Aorta (tissue), 5 donors: ENCODE measurements around the gene MIDN. TPM values are rescaled to one million over a fixed set of nuclear protein-coding genes. Genes with fewer than 3 reads are reported as not detected.
A peak's percentile ranks its signal among the peaks of the same experiment; 100 is the strongest.

Experiments used
- ATAC-seq: fragments of 200-7000 bp; cut with Tn5 transposase; one replicate; pipeline ENCODE4 v1.9.1; 2022; ENCODE audit warnings: moderate library complexity; ENCODE audit not compliant: low FRiP score
- DNase-seq, 2 donors: peaks; one replicate each; pipeline ENCODE4 v3.0.0-alpha.2; 2020
- H3K27ac ChIP-seq, 2 donors: one replicate each; pipeline ENCODE4 v1.5.1; 2013; ENCODE audit warnings: low read length in 2 of 2, mild to moderate bottlenecking in 2 of 2, moderate library complexity in 2 of 2, control low read depth in 1 of 2, inconsistent platforms in 1 of 2, low read depth in 1 of 2
- H3K27me3 ChIP-seq, 2 donors: one replicate each; pipeline ENCODE4 v1.6.1; 2013; ENCODE audit warnings: control low read depth in 1 of 2, low read length in 1 of 2, mild to moderate bottlenecking in 1 of 2, moderate library complexity in 1 of 2; ENCODE audit not compliant: insufficient read depth in 2 of 2, control insufficient read depth in 1 of 2
- H3K36me3 ChIP-seq, 2 donors: one replicate each; pipeline ENCODE4 v1.6.1; 2013; ENCODE audit warnings: control low read depth in 1 of 2, low read length in 1 of 2, mild to moderate bottlenecking in 1 of 2; ENCODE audit not compliant: insufficient read depth in 2 of 2, control insufficient read depth in 1 of 2
- H3K4me1 ChIP-seq, 2 donors: one replicate each; pipeline ENCODE4 v1.6.1; 2013; ENCODE audit warnings: low read length in 2 of 2, control low read depth in 1 of 2, mild to moderate bottlenecking in 1 of 2, moderate library complexity in 1 of 2; ENCODE audit not compliant: insufficient read depth in 2 of 2, control insufficient read depth in 1 of 2
- H3K4me3 ChIP-seq, 2 donors: one replicate each; pipeline ENCODE4 v1.5.1; 2013; ENCODE audit warnings: low read length in 2 of 2, control low read depth in 1 of 2, mild to moderate bottlenecking in 1 of 2
- H3K9me3 ChIP-seq: one replicate; pipeline ENCODE4 v1.6.1; 2013; ENCODE audit warnings: mild to moderate bottlenecking, low read length; ENCODE audit not compliant: control insufficient read depth
- WGBS, 2 donors: extraction: QIAGEN DNeasy Blood & Tissue Kit; methylation state at CpG; one replicate each; pipeline ENCODE4 v1.1.7; 2013; 5-methylcytosine and 5-hydroxymethylcytosine counted together
- intact Hi-C, 2 donors: fragments of 100-400 bp; cut with DNase I; formaldehyde crosslinking; loops; one replicate each; pipeline versions ENCODE4 v1.14.2 to v1.15.0; 2022
- polyA plus RNA-seq, 2 donors: library from polyadenylated mRNA; stranded (reverse); fragments of 200-250 nt; gene quantifications; one replicate each; pipeline ENCODE4 v1.2.3, GENCODE V29; 2013
- total RNA-seq, 2 donors: library from RNA; stranded (reverse); fragmentation: NEBNext Ultra II Directional; extraction: Animal tissue kit (Norgen Biotek cat#: 25700); gene quantifications; one replicate each; pipeline ENCODE4 v1.2.1, GENCODE V29; 2021
- donor health status: healthy with polysubstance abuse.
- donor health status: Bipolar disorder and iron deficiency.
- donor health status: DM: no; HTN: no; CAD: no.
- donor health status: DM: no; HTN: no; CAD: no.
- donor health status: DM: yes; HTN: yes; CAD: no.

Gene MIDN
- total and polyA plus RNA-seq, 4 donors, result 11.8 to 121 (median 69.7) TPM

GRCh38 chr19:1269065-1269477 lies 20.7 kb downstream of the MIDN start, which contains the start of gene CIRBP:
Gene CIRBP, plus strand, starts transcription at chr19:1269332. Its CDS starts 1,602 bp downstream, at chr19:1270934.
- intact Hi-C loops, result loop anchor here in 1 of 2 donors (1.0 kb wide), 1 partner anchor 20 kb away; no protein-coding TSS in a partner anchor
- no peaks in the 10 kb centered on the region for H3K27me3 ChIP-seq
- H3K27ac ChIP-seq, result peak within 1 kb of the TSS; percentile 77 to 93
- ATAC-seq, result peak; percentile 88
- H3K4me3 ChIP-seq, result peak within 1 kb of the TSS; percentile 54 to 91
- 0% methylated on average over 28 to 50 of the region's 50 CpGs for WGBS, 2 donors
- DNase-seq, result peak; percentile 100
- H3K9me3 ChIP-seq, result no peaks in the 10 kb centered on the region
- H3K4me1 ChIP-seq, result no peaks in the 10 kb centered on the region
- H3K36me3 ChIP-seq, result peaks cover 0 to 4% of the 10 kb centered on the region in 2 donors

- Histone ChIP-seq H3K4me1 (no peaks in the 10 kb centered on the region), H3K9me3 (no peaks in the 10 kb centered on the region), H3K36me3 (peaks cover 0 to 7% of the 10 kb centered on the region in 2 donors), H3K4me3 (peak overlapping the region; percentile 54 to 91), H3K27me3 (no peaks in the 10 kb centered on the region), H3K27ac (peak overlapping the region; percentile 77 to 93)
- peak; percentile 59 for ATAC-seq
- intact Hi-C loops, result loop anchor here in 1 of 2 donors (1.0 to 10.0 kb wide), 2 partner anchors 20 to 235 kb away; no protein-coding TSS in a partner anchor
- 1% methylated on average over 54 to 64 of the region's 64 CpGs for WGBS, 2 donors
- DNase-seq, result peak; percentile 94 to 95
Observed at GRCh38 chr19:1269478-1270212, 21.3 kb downstream of the MIDN start.

GRCh38 chr19:1270213-1270853 lies 21.9 kb downstream of the MIDN start:
- Histone ChIP-seq H3K36me3 (peaks cover 0 to 7% of the 10 kb centered on the region in 2 donors), H3K27ac (peak overlapping the region; percentile 63 to 93), H3K4me1 (no peaks in the 10 kb centered on the region), H3K4me3 (peak overlapping the region; percentile 32 to 54), H3K9me3 (no peaks in the 10 kb centered on the region), H3K27me3 (no peaks in the 10 kb centered on the region)
- no peak for DNase-seq
- ATAC-seq, result no peak
- intact Hi-C loops, result loop anchor here in 1 of 2 donors (10.0 kb wide), 1 partner anchor 234 kb away; no protein-coding TSS in a partner anchor
- 18 to 23% methylated on average over 8 of the region's 8 CpGs for WGBS, 2 donors

GRCh38 chr19:1270854-1271527 lies 22.6 kb downstream of the MIDN start:
- intact Hi-C loops, result loop anchor here in 1 of 2 donors (10.0 kb wide), 1 partner anchor 234 kb away; no protein-coding TSS in a partner anchor
- peak overlapping the region in 1 of 2 donors; percentile 39 for H3K27ac ChIP-seq
- no peak for ATAC-seq
- H3K27me3 ChIP-seq, result no peaks in the 10 kb centered on the region
- no peak for DNase-seq
- H3K9me3 ChIP-seq, result no peaks in the 10 kb centered on the region
- no peaks in the 10 kb centered on the region for H3K4me1 ChIP-seq
- peaks cover 0 to 7% of the 10 kb centered on the region in 2 donors for H3K36me3 ChIP-seq
- peak overlapping the region in 1 of 2 donors; percentile 54 for H3K4me3 ChIP-seq
- 44 to 47% methylated on average over 26 of the region's 26 CpGs for WGBS, 2 donors

- intact Hi-C loops, result loop anchor here in 1 of 2 donors (10.0 kb wide), 1 partner anchor 233 kb away; no protein-coding TSS in a partner anchor
- ATAC-seq, result no peak
- Histone ChIP-seq H3K27ac (peak overlapping the region in 1 of 2 donors; percentile 7), H3K9me3 (no peaks in the 10 kb centered on the region), H3K4me1 (no peaks in the 10 kb centered on the region), H3K27me3 (no peaks in the 10 kb centered on the region), H3K36me3 (peaks cover 0 to 7% of the 10 kb centered on the region in 2 donors), H3K4me3 (no peak overlapping the region)
- no peak for DNase-seq
- 64% methylated on average over 37 of the region's 37 CpGs for WGBS, 2 donors
Observed at GRCh38 chr19:1271528-1272422, 23.4 kb downstream of the MIDN start.

- 54 to 60% methylated on average over 33 of the region's 33 CpGs for WGBS, 2 donors
- DNase-seq, result no peak
- Histone ChIP-seq H3K36me3 (peaks cover 0 to 7% of the 10 kb centered on the region in 2 donors), H3K27me3 (no peaks in the 10 kb centered on the region), H3K27ac (no peak overlapping the region), H3K4me3 (no peak overlapping the region), H3K9me3 (no peaks in the 10 kb centered on the region), H3K4me1 (no peaks in the 10 kb centered on the region)
- ATAC-seq, result no peak
- intact Hi-C loops, result loop anchor here in 1 of 2 donors (10.0 kb wide), 1 partner anchor 232 kb away; no protein-coding TSS in a partner anchor
Observed at GRCh38 chr19:1272423-1273262, 24.3 kb downstream of the MIDN start.

- intact Hi-C loops, result loop anchor here in 1 of 2 donors (10.0 kb wide), 1 partner anchor 231 kb away; no protein-coding TSS in a partner anchor
- ATAC-seq (no peak), DNase-seq (no peak)
- Histone ChIP-seq H3K27ac (no peak overlapping the region), H3K36me3 (peaks cover 0 to 7% of the 10 kb centered on the region in 2 donors), H3K27me3 (no peaks in the 10 kb centered on the region), H3K4me1 (no peaks in the 10 kb centered on the region), H3K4me3 (no peak overlapping the region), H3K9me3 (no peaks in the 10 kb centered on the region)
- WGBS, 2 donors, result 67 to 71% methylated on average over 25 of the region's 25 CpGs
Observed at GRCh38 chr19:1273263-1274041, 25.1 kb downstream of the MIDN start.
